Sigmoid colon (tissue), 4 donors: Measurements from ENCODE around the gene NHS.

Source experiments
- EP300 ChIP-seq, 4 donors: sonication (generic); formaldehyde crosslinking; IDR thresholded peaks; one replicate each; pipeline ENCODE4 v1.6.1; 2017; ENCODE audit warnings: antibody characterized with exemption in 4 of 4
- TF ChIP-seq, protein P1 (sequence below), 4 experiments: fragments of 450-650 bp in 3 of 4; fragments of 200-600 bp in 1 of 4; IDR thresholded peaks; one replicate each; pipeline ENCODE4 v1.5.1; 2016 to 2019; ENCODE audit warnings: antibody characterized with exemption in 4 of 4, mild to moderate bottlenecking in 3 of 4, moderate library complexity in 2 of 4

DNA sequence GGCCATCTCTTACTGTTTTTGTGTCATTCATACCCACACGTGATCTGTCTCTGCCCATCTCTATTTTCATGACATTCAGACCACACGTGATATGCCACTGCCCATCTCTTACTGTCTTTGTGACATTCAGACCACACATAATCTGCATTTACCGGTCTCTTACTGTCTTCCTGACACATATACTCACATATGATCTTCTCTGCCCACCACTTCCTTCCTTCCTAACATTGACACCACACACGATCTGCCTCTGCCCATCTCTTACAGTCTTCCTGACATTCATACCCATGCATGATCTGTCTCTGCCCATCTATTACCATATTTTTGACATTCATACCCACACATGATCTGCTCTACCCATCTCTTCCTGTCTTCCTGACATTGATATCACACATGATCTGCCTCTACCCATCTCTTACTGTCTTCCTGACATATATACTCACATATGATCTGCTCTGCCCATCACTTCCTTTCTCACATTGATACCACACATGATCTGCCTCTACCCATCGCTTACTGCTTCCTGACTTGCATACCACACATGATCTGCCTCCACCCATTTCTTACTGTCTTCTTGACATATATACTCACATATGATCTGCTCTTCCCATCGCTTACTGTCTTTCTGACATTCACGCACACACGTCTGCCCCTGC lies 398.3 kb downstream of the NHS start:
- TF ChIP-seq, protein P1, sequence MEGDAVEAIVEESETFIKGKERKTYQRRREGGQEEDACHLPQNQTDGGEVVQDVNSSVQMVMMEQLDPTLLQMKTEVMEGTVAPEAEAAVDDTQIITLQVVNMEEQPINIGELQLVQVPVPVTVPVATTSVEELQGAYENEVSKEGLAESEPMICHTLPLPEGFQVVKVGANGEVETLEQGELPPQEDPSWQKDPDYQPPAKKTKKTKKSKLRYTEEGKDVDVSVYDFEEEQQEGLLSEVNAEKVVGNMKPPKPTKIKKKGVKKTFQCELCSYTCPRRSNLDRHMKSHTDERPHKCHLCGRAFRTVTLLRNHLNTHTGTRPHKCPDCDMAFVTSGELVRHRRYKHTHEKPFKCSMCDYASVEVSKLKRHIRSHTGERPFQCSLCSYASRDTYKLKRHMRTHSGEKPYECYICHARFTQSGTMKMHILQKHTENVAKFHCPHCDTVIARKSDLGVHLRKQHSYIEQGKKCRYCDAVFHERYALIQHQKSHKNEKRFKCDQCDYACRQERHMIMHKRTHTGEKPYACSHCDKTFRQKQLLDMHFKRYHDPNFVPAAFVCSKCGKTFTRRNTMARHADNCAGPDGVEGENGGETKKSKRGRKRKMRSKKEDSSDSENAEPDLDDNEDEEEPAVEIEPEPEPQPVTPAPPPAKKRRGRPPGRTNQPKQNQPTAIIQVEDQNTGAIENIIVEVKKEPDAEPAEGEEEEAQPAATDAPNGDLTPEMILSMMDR (IDR thresholded peaks at IDR 0.05) = no peak
- no peak for TF ChIP-seq EP300 (IDR thresholded peaks at IDR 0.05)
